ENCODE measurements around the gene STARD10. TPM values are rescaled to one million over a fixed set of nuclear protein-coding genes. Genes with fewer than 3 reads are reported as not detected.

Gene STARD10
- total and polyA plus RNA-seq, 9 of the 15 experiments (the other 6 are each of a cell fraction or from before 2014, with no cell fraction given) = 0.15 to 52.9 (median 32.3) TPM

GRCh38 chr11:72776117-72776843 is 17.6 kb downstream of the STARD10 start (continued):
- TF ChIP-seq, protein P1, sequence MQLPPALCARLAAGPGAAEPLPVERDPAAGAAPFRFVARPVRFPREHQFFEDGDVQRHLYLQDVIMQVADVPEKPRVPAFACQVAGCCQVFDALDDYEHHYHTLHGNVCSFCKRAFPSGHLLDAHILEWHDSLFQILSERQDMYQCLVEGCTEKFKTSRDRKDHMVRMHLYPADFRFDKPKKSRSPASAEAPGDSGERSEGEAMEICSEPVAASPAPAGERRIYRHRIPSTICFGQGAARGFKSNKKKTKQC (CRISPR knock-in tag; IDR thresholded peaks at IDR 0.05) = no peak
- TF ChIP-seq ZBTB1 (CRISPR knock-in tag; IDR thresholded peaks at IDR 0.05; ENCODE audit: borderline replicate concordance, low read depth) = no peak
- no peak for TF ChIP-seq NELFE (IDR thresholded peaks at IDR 0.05; ENCODE audit: insufficient read depth, insufficient read length)
- TF ChIP-seq POLR2AphosphoS2 (IDR thresholded peaks at IDR 0.05; ENCODE audit: low read length) = no peak
- TF ChIP-seq, protein P2, sequence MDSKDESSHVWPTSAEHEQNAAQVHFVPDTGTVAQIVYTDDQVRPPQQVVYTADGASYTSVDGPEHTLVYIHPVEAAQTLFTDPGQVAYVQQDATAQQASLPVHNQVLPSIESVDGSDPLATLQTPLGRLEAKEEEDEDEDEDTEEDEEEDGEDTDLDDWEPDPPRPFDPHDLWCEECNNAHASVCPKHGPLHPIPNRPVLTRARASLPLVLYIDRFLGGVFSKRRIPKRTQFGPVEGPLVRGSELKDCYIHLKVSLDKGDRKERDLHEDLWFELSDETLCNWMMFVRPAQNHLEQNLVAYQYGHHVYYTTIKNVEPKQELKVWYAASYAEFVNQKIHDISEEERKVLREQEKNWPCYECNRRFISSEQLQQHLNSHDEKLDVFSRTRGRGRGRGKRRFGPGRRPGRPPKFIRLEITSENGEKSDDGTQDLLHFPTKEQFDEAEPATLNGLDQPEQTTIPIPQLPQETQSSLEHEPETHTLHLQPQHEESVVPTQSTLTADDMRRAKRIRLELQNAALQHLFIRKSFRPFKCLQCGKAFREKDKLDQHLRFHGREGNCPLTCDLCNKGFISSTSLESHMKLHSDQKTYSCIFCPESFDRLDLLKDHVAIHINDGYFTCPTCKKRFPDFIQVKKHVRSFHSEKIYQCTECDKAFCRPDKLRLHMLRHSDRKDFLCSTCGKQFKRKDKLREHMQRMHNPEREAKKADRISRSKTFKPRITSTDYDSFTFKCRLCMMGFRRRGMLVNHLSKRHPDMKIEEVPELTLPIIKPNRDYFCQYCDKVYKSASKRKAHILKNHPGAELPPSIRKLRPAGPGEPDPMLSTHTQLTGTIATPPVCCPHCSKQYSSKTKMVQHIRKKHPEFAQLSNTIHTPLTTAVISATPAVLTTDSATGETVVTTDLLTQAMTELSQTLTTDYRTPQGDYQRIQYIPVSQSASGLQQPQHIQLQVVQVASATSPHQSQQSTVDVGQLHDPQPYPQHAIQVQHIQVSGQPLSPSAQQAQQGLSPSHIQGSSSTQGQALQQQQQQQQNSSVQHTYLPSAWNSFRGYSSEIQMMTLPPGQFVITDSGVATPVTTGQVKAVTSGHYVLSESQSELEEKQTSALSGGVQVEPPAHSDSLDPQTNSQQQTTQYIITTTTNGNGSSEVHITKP (IDR thresholded peaks at IDR 0.05; ENCODE audit: partially characterized antibody) = peak; percentile 52
- TF ChIP-seq PYGO2 (tag; IDR thresholded peaks at IDR 0.05) = no peak
- TF ChIP-seq CBFA2T2 (conservative IDR thresholded peaks at IDR 0.05) = peak; percentile 85
- TF ChIP-seq ZNF133 (CRISPR knock-in tag; IDR thresholded peaks at IDR 0.05) = no peak
- no peak for TF ChIP-seq SAFB2 (IDR thresholded peaks at IDR 0.05; ENCODE audit: borderline replicate concordance, low read depth, low read length, severe bottlenecking)
- TF ChIP-seq ASH1L (IDR thresholded peaks at IDR 0.05; ENCODE audit: borderline replicate concordance, low read depth, partially characterized antibody) = no peak
- TF ChIP-seq ZNF551 (CRISPR knock-in tag; IDR thresholded peaks at IDR 0.05) = no peak
- TF ChIP-seq ZFP36 (IDR thresholded peaks at IDR 0.05; ENCODE audit: low read depth, low read length, partially characterized antibody) = peak; percentile 4
- TF ChIP-seq HLTF (IDR thresholded peaks at IDR 0.05) = no peak
- TF ChIP-seq, protein P3, sequence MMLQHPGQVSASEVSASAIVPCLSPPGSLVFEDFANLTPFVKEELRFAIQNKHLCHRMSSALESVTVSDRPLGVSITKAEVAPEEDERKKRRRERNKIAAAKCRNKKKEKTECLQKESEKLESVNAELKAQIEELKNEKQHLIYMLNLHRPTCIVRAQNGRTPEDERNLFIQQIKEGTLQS (IDR thresholded peaks at IDR 0.05) = peak; percentile 92
- TF ChIP-seq, protein P3 (CRISPR knock-in tag; conservative IDR thresholded peaks at IDR 0.05) = peak; percentile 81; the same call in 1 of the 2 replicates
- TF ChIP-seq ZBTB2 (IDR thresholded peaks at IDR 0.05) = peak; percentile 82
- peak; percentile 48; the same call in 1 of the 2 replicates for TF ChIP-seq PHF8 (IDR thresholded peaks at IDR 0.05; ENCODE audit: borderline replicate concordance, low read length)
- TF ChIP-seq MLX (CRISPR knock-in tag; conservative IDR thresholded peaks at IDR 0.05) = no peak
- no peak for TF ChIP-seq KHSRP (IDR thresholded peaks at IDR 0.05)
- no peak for TF ChIP-seq RAD51 (IDR thresholded peaks at IDR 0.05; ENCODE audit: borderline replicate concordance, low read depth)
- TF ChIP-seq ZNF507 (tag; conservative IDR thresholded peaks at IDR 0.05) = no peak
- TF ChIP-seq CC2D1A (IDR thresholded peaks at IDR 0.05) = no peak

Measured in K562 (cell line).